Stimulated activated CD8-positive, alpha-beta memory T cell treated with anti-CD3 and anti-CD28 coated beads, Interleukin-12 subunit alpha, Interleukin-12 subunit beta, amount 100 ng/mL, for 1 hour (primary cell): Measurements from ENCODE around the gene CNOT11.
"Not testable (repeated sequence)": the region's sequence is repeated elsewhere in the genome, so short reads cannot be mapped to it uniquely, and the experiment has no call there.

Experiments used
- DNase-seq: peaks from one replicate; pipeline ENCODE4 v3.0.0-alpha.2; 2020; ENCODE audit warnings: low read depth

The CNOT11 gene

DNA sequence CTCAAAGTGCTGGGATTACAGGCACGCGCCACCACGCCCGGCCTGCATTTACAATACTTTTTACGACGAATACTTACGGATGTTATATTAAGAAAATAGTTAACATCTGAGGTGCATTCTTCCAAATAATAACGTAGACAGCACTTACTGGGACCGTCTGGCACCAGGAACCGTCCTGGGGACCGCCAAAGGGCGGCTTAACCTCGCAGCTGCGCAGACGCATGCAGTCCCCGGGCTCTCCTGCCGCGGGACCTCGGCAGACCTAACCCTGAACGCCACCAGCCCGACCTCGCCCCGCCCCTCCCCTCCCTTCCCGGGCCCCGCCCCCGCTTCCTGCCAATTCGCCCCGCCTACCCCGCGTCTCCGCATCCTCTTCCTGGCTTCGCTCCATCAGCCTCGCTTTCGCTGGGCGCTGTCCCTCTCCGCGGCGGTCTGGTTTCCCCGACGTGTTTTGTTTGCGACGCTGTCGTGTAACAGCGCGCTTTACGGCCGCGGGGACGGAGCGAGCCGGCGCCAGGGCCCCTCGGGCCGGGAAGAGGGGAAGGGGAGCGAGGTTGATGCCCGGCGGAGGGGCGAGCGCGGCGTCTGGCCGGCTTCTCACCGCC is at the start of gene CNOT11:
Gene CNOT11 (plus strand): TSS at position 479 of the 605 bp plus-strand sequence. CDS start 79 bp downstream, at position 558.
- peak; percentile 99 for DNase-seq

DNA sequence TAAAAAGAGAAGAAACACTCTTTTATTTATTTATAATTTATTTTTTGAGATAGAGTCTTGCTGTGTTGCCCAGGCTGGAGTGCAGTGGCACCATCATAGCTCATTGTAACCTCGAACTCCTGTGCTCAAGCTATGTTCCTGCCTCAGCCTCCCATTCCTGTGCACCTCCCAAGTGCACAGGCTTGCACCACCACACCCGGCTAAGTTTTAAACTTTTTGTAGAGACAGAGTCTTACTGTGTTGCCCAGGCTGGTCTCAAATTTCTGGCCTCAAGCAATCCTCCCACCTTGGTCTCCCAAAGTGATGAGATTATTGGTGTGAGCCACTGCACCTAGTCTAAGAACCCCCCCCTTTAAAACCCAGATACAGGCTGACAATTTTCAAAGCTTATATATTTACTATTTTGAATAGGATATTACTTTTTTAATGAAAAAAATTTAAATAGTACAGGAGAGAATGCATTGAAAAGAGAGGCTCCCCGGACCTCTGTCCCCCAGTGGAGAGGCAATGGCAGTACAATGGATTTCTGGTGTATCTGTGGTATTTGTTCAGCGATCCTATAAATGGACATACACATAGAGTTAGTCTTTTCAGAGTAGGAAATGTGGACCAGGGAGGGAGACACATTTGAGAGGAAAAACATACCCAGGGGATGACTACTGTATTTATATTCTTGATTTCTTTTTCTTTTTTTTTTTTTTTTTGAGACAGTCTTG is 48.1 kb upstream of the CNOT11 start:
- no peak for DNase-seq

DNA sequence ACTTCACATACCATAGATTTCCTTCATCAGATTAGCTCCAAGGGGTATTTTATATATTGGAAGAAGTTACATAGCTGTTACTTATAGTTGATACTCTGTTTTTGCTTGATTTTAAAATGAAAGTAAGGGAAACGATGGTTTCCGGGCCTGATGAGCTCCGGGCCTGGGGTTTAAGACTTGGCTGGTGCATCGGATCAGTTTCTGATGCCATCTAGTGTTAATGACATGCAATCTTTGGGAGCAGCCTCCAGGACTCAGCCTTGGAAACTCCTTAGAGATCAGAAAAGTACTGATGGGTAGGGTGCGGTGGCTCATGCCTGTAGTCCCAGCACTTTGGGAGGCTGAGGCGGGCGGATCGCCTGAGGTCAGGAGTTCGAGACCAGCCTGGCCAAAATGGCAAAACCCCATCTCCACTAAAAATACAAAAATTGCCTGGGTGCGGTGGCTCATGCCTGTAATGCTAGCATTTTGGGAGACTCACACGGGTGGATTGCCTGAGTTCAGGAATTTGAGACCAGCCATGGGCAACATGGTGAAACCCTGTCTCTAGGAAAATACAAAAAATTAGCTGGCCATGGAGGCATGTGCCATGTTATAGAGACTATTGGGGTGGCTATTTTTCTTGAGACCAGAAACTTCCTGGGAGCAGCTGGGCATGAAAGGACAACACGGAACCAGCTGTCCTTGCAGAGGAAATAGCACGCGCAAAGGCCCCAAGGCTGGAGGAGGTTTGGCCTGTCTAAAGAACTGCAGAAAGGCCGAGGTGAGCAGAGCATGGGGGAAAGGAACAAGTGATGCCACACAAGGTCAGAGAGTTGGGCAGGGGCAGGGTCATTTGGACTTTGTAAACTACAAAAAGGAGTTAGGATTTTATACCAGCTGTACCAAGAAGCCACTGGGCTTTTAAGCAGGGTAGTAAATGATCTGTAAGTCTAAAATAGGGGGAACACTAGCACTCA is 46.9 kb upstream of the CNOT11 start:
- DNase-seq: peak; percentile 1

DNA sequence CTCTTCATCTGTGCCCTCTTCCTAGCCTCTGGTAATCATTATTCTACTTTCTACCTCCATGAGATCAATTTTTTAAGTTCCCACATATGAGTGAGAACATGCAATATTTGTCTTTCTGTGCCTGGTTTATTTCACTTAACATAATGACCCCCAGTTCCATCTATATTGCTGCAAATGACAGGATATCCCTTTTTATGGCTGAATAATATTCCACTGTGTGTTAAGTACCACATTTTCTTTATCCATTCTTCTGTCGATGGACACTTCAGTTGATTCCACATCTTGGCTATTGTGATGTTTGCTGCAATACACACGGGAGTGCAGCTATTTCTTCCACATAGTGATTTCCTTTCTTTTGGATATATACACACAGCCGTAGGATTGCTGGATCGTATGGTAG is 43.9 kb upstream of the CNOT11 start:
- DNase-seq: no peak

DNA sequence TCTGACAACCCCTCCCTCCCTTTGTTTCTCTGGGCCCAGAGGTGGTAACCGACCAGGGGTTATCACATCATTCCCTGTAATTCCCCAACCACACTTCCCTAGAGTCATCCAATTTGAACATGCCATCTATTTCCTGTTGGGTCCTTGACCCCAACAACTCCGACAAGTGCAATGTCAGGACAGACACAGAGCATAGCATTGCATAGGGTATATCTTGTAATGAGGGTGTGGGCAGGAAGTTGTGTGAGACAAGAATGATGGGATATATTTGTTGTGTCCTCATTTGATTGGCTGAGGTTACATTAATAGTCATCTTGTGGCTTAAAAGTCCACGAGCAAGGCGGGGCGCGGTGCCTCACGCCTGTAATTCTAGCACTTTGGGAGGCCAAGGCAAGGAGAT is 33.4 kb upstream of the CNOT11 start:
- DNase-seq: no peak

DNA sequence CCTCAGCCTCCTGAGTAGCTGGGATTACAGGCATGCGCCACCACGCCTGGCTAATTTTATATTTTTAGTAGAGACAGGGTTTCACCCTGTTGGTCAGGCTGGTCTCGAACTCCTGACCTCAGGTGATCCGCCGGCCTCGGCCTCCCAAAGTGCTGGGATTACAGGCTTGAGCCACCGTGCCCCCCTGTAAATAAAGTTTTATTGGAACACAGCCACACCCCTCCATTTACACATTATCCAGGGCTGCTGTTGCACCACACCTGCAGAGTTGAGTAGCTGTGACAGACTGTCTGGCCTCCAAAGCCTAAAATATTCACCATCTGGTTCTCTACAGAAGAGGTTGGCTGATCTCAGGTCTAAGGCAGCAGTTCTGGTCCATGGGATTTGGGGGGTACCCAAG is 32.6 kb upstream of the CNOT11 start:
- DNase-seq: not testable (repeated sequence)

DNA sequence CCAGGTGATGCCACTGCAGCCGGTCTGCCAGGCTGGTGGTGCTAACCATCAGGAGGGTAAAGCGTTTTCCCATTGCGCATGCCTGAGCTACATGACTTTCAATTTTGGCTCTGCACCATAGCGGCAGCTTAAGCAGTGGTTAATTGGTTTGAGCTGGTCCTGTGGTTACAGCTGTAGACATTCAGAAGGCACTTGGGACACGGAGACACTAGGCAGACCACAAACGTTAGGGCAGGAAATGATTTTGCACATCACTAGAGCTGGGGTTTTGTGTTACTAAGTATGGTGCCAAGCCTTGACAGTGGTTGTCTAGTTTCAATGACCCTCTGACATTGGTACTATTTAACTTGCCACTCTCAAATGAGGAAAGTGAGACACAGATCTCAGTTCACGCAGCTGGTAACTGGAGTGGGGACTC is 28.9 kb upstream of the CNOT11 start:
- peak; percentile 17 for DNase-seq

DNA sequence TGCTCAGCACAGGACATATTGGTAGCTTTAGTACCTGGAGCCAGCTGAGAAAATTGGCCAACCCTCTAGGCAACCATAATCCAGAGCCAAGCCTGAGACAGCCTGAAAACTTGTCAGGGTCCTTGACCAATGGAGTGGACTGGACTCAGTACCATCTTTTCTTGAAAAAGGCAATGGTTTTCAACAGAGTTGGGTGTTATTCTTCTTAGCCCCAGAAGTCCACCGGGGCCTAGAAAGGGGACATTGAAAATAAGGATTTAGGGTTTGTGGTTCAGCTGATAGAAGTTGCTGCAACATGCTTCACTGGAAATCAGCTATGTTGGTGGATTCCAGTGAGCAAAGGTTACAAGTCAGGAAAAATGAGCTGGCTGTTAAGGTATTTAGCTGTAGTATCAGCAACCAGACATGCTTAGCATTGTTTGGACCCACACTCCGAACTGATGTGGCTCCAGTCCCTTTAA is 22.1 kb upstream of the CNOT11 start:
- DNase-seq: no peak

DNA sequence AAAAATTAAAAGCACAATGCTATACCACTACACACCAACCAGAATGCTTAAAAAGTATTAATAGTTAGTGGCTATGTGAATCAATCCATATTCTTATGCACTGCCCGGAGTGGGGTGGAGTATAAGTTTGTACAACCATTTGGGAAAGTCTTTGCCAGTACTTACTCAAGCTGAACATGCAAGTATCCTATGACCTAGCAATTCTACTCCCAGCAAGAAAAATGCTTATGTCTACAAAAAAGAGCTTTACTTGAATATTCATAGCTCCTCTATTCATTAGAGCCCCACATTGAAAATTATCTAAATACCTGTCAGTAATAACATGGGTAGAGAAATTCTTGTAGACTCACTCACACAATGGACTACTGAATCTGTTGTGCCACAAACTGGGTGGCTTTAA is 21.4 kb upstream of the CNOT11 start:
- DNase-seq: no peak

DNA sequence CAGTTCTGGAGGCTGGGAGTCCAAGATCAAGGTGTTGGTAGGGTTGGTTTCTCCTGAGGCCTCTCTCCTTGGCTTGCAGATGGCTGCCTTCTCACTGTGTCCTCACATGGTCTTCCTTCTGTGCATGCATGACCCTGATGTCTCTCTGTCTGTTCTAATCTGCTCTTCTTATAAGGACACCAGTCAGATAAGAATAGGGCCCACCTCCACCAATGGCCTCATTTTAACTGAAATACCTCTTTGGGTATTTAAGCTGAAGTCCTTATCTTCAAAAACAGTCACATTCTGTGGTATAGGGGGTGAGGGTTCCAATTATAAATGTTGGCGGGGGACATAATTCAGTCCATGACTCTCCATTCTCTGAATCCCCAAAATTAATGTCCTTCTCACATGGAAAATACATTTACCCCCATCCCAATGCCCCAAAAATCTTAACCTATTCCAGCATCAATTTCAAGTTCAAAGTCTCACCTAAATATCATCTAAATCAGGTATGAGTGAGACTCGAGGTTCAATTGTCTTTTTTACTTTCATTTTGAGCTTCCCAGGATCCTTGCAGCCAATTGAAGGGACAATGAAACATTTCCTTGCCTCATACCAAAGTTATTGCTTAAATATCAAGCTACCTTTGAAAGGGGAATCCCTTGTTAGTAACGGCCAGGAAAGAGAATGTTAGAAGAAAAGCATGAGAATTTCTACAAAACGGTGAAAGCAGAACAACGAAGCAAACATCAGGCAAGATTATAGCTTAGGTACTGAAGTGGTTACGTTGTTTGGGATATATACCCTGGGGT is 20.6 kb upstream of the CNOT11 start:
- DNase-seq: no peak

DNA sequence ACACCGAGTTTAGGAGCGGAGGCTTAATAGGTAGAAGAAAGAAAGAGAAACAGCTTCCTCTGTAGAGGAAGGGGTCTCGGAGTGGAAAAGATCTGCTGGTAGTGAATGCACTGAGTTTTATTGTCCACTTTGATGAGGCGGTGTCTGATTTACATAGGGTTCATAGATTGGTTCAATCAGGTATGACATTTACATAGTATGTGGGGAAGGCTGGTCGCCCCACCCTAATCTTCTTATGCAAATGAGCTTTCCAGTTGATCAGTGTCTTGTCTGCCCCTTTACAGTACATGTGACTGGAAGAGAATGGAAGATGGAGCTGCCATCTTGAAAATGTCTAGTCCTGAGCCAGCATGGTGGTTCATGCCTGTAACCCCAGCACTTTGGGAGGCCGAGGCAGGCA is 19.9 kb upstream of the CNOT11 start:
- no peak for DNase-seq

DNA sequence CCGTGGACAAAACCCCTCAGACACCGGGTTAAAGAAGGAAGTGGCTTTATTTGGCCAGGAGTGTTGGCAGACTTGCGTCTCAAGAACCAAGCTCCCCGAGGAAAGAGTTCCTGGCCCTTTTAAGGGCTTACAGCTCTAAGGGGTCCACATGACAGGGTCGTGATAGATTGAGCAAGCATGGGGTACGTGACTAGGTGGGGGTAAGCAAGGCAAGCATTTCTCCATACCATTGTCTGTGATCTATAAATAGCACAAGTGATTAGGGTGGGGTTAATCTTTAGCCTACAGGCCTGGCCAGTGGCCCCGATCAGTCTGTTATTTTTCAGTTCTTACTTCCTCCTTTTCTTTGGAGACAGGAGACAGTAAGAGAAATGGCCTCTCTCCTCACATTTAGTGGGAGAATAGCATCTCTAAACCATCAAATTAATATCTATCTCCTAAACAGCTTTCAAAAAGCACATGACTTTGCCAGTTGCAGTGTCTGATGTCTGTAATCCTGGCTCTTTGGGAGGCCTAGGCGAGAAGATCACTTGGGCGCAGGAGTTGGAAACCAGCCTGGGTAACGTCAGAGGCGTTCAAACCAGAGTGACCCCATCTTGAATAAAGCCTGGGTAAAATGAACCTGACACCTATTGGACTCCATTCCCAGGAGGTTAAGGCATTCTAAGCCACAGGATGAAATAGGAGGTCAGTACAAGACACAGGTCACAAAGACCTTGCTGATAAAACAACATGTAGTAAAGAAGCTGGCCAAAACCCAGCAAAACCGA is 18.3 kb upstream of the CNOT11 start:
- no peak for DNase-seq

DNA sequence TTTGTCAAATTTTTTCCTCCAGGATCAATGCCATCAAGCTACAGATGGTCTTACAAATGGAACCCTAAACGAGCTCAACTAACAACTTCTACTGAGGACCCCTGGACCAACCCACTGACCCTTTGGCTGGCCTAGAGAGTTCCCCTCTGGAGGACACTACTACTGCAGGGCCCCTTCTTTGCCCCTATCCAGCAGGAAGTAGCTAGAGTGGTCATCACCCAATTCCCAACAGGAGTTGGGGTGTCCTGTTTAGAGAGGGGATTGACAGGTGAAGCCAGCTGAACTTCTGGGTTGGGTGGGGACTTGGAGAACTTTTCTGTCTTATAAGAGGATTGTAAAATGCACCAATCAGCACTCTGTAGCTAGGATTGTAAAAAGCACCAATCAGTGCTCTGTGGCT is 16.7 kb upstream of the CNOT11 start:
- not testable (repeated sequence) for DNase-seq

DNA sequence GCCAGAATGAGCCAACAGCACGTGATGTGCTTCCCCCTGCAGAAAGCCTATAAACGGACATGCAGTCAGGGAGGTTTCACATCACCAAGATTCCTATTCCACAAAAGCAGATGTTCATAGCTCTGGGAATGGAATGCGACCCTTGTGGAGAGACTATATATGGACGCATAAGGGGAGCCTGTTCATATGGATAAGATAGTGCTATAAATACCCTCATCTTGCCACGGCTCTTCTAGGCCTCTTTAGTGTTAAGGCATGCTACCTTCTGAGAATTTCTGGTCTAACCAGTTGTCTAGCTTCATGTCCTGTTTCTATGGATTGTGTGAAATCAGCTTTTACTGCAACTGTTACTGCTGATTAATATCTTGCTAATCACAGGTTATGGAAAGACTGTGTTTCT is 14.7 kb upstream of the CNOT11 start:
- not testable (repeated sequence) for DNase-seq

DNA sequence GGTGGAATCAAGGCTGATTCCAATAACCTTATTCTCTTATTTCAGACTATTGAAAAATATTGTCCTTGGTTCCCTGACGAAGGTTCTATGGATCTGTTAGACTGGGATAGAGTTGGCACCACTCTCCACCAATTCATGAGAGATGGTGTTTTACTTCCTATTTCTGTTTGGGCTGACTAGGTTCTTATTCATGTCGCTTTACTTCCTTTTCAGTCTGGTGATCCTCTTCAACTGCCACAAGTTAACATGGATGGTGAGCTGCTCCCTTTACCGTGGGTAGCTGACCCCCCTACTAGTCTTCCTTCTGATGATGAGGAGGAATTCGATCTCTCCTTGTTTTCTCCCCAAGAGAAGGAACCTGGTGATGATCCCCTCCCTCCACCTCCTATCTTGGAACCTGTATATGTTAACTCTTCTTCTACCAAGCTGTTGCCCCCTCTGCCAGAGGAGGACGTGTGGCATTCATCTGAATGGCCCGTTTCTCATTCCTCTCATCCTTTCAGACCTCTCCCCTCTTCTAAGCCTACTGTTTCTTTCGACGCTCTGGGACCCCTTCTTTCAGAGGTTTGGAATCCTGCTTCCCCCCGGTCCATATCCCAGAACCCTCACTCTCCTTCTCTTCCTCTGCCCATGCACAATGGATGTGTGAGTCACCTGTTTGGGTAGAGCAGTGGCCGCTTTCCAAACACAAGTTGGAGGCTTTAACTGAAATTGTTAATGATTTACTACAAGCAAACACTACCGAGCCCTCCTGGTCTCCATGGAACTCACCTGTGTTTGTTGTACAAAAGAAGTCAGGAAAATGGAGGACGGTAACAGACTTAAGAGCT is 13.5 kb upstream of the CNOT11 start:
- no peak for DNase-seq

DNA sequence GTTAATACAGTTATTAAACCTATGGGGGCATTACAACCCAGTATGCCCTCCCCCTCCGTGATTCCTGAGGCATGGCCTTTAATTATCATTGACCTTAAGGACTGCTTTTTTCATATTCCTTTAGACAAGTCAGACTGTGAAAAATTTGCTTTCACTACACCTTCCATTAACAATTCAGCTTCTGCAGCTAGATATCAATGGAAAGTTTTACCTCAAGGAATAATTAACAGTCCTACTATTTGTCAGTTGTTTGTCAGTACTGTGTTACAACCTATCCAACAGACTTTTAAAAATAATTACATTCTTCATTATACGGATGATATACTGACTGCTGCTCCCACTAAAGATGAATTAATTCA is 12.9 kb upstream of the CNOT11 start:
- DNase-seq: not testable (repeated sequence)

DNA sequence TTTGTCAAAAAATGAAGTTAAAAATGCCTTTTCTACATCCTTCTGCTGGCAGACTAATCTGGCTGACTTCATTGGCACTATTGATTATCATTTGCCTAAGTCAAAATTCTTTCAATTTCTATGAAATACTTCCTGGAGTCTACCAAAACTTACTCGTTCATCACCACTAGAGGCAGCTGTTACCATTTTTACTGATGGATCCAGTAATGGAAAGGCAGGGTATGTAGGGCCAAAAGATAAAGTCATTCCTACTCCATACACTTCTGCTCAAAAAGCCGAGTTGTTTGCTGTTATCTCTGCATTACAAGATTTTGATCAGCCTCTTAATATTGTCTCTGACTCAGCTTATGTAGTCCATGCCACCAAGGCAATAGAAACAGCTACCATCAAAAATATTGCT is 12.0 kb upstream of the CNOT11 start:
- not testable (repeated sequence) for DNase-seq

DNA sequence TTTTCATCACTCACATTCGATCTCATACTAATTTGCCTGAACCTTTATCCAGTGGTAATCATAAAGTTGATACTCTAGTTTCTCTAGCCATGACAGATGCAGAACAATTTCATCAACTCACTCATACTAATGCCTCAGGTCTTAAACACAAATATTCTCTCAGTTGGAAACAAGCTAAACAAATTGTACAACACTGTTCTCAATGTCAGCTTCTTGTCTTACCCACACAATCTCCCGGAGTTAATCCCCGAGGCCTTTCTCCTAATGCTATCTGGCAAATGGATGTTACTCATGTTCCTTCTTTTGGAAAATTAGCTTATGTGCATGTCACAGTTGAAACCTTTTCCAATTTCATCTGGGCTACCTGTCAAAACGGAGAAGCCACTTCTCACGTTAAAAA is 11.5 kb upstream of the CNOT11 start:
- DNase-seq: no peak

DNA sequence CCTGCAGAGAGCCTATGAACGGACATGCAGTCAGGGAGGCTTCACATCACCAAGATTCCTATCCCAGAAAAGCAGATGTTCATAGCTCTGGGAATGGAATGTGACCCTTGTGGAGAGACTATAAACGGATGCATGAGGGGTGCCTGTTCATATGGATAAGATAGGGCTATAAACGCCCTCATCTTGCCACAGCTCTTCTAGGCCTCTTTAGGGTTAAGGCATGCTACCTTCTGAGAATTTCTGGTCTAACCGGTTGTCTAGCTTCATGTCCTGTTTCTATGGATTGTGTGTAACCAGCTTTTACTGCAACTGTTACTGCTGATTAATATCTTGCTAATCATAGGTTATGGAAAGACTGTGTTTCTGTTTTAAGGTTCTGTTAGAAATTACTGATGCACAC is 8.3 kb upstream of the CNOT11 start:
- DNase-seq: not testable (repeated sequence)

DNA sequence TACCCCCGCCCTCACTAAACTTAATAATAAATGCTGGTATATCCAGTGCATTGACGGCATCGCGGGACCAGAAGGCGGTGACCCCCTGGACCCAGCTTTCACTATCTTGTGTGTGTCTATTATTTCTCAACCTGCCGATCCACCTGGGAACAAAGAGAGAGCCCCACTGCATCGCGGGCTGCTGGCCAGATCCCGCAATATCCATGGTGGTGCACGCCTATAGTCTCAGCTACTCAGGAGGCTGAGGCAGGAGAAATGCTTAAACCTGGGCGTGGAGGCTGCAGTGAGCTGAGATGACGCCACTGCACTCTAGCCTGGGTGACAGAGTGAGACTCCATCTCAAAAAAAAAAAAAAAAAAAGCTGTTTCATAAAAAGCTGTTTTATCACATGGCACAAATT is 7.8 kb upstream of the CNOT11 start:
- DNase-seq: not testable (repeated sequence)
